ENCODE results near the gene CENPX. TPM values are rescaled to one million over a fixed set of nuclear protein-coding genes. Genes with fewer than 3 reads are reported as not detected.

CENPX gene
- total and polyA plus RNA-seq, 2 of the 13 experiments (the other 11 are each of a cell fraction or from before 2014, with no cell fraction given) = 92.7 to 170 TPM

- TF ChIP-seq, protein P1, sequence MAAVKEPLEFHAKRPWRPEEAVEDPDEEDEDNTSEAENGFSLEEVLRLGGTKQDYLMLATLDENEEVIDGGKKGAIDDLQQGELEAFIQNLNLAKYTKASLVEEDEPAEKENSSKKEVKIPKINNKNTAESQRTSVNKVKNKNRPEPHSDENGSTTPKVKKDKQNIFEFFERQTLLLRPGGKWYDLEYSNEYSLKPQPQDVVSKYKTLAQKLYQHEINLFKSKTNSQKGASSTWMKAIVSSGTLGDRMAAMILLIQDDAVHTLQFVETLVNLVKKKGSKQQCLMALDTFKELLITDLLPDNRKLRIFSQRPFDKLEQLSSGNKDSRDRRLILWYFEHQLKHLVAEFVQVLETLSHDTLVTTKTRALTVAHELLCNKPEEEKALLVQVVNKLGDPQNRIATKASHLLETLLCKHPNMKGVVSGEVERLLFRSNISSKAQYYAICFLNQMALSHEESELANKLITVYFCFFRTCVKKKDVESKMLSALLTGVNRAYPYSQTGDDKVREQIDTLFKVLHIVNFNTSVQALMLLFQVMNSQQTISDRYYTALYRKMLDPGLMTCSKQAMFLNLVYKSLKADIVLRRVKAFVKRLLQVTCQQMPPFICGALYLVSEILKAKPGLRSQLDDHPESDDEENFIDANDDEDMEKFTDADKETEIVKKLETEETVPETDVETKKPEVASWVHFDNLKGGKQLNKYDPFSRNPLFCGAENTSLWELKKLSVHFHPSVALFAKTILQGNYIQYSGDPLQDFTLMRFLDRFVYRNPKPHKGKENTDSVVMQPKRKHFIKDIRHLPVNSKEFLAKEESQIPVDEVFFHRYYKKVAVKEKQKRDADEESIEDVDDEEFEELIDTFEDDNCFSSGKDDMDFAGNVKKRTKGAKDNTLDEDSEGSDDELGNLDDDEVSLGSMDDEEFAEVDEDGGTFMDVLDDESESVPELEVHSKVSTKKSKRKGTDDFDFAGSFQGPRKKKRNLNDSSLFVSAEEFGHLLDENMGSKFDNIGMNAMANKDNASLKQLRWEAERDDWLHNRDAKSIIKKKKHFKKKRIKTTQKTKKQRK (IDR thresholded peaks at IDR 0.05; ENCODE audit: low read length) = no peak
- no peak for TF ChIP-seq ZSCAN5A (CRISPR knock-in tag; IDR thresholded peaks at IDR 0.05; ENCODE audit: borderline replicate concordance)
- no peak for TF ChIP-seq NONO (IDR thresholded peaks at IDR 0.05)
- no peak; the same call in 1 of the 2 replicates for TF ChIP-seq NONO (CRISPR knock-in tag; conservative IDR thresholded peaks at IDR 0.05)
- no peak for TF ChIP-seq ZNF530 (CRISPR knock-in tag; IDR thresholded peaks at IDR 0.05; ENCODE audit: low read depth)
- no peak; the same call in 1 of the 2 replicates for TF ChIP-seq GMEB1 (CRISPR knock-in tag; IDR thresholded peaks at IDR 0.05; ENCODE audit: borderline replicate concordance)
- no peak; the same call in 1 of the 2 replicates for TF ChIP-seq RELA (CRISPR knock-in tag; IDR thresholded peaks at IDR 0.05)
- TF ChIP-seq, protein P2, sequence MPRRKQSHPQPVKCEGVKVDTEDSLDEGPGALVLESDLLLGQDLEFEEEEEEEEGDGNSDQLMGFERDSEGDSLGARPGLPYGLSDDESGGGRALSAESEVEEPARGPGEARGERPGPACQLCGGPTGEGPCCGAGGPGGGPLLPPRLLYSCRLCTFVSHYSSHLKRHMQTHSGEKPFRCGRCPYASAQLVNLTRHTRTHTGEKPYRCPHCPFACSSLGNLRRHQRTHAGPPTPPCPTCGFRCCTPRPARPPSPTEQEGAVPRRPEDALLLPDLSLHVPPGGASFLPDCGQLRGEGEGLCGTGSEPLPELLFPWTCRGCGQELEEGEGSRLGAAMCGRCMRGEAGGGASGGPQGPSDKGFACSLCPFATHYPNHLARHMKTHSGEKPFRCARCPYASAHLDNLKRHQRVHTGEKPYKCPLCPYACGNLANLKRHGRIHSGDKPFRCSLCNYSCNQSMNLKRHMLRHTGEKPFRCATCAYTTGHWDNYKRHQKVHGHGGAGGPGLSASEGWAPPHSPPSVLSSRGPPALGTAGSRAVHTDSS (CRISPR knock-in tag; conservative IDR thresholded peaks at IDR 0.05) = no peak
- 0 out of 2 replicates have a peak, but pooled peaks have one; percentile 25 for TF ChIP-seq CENPT (CRISPR knock-in tag; IDR thresholded peaks at IDR 0.05; ENCODE audit: low read depth)
- no peak for TF ChIP-seq ZNF207 (IDR thresholded peaks at IDR 0.05; ENCODE audit: borderline replicate concordance)
- TF ChIP-seq ATF5 (CRISPR knock-in tag; IDR thresholded peaks at IDR 0.05; ENCODE audit: low read depth) = no peak
- TF ChIP-seq PHF21A (CRISPR knock-in tag; IDR thresholded peaks at IDR 0.05) = no peak
- TF ChIP-seq ZC3H13 (CRISPR knock-in tag; IDR thresholded peaks at IDR 0.05) = no peak
- TF ChIP-seq ZNF879 (CRISPR knock-in tag; IDR thresholded peaks at IDR 0.05) = no peak
- TF ChIP-seq SP2 (CRISPR knock-in tag; IDR thresholded peaks at IDR 0.05) = no peak
- TF ChIP-seq CHD2 (IDR thresholded peaks at IDR 0.05; ENCODE audit: low read depth, low read length) = no peak
- TF ChIP-seq TCF12 (IDR thresholded peaks at IDR 0.05) = no peak
- no peak for TF ChIP-seq TCF12 (CRISPR knock-in tag; IDR thresholded peaks at IDR 0.05)
- TF ChIP-seq SIX4 (CRISPR knock-in tag; IDR thresholded peaks at IDR 0.05) = no peak
Observed at GRCh38 chr17:82050761-82051641, 28.3 kb upstream of the CENPX start (continued).

Data from HepG2 (cell line).